ENCODE results near the gene IRAK1. TPM values are rescaled to one million over a fixed set of nuclear protein-coding genes. Genes with fewer than 3 reads are reported as not detected.

The IRAK1 gene
- total and polyA plus RNA-seq, 2 of the 8 experiments (the other 6 are each of a cell fraction or from before 2014, with no cell fraction given): 26.6 to 41.7 TPM

GRCh38 chrX:154000051-154000450, 19.7 kb downstream of the IRAK1 start:
- Histone ChIP-seq H3K23me2 (ENCODE audit: low read depth, low read length) (no peaks in the 10 kb centered on the region), H3K9me3 (ENCODE audit: insufficient read depth in 2 of 2, low read depth in 1 of 2, low read length in 1 of 2) (no peaks in the 10 kb centered on the region), H4K20me1 (replicated peaks in 1 of 2; ENCODE audit: control insufficient read depth in 1 of 2, insufficient read depth in 2 of 2, low read length in 2 of 2) (no peaks in the 10 kb centered on the region), H3K4me1 (replicated peaks in 1 of 4; ENCODE audit: control insufficient read depth in 3 of 4, insufficient read depth in 4 of 4, low read length in 3 of 4) (peaks cover 0 to 8% (median 0%) of the 10 kb centered on the region in 4 experiments; a peak in 2 of 7 replicates), H4K8ac (ENCODE audit: extremely low read depth, insufficient read depth, low read length) (no peak overlapping the region), H2AK5ac (ENCODE audit: low read depth, low read length) (no peak overlapping the region), H3K36me3 (ENCODE audit: control insufficient read depth in 2 of 4, insufficient read depth in 4 of 4, low read length in 3 of 4) (no peaks in the 10 kb centered on the region), H3K23ac (ENCODE audit: insufficient read length) (no peak overlapping the region), H3K4me2 (ENCODE audit: insufficient read depth in 1 of 2, low read depth in 2 of 2, low read length in 2 of 2) (no peak overlapping the region), H3K79me1 (ENCODE audit: low read depth, low read length) (no peaks in the 10 kb centered on the region), H4K91ac (replicated peaks; ENCODE audit: insufficient read length, low read length) (no peak overlapping the region), H3K56ac (replicated peaks; ENCODE audit: insufficient read length, low read depth, low read length) (no peak overlapping the region), H2BK20ac (ENCODE audit: low read length) (no peak overlapping the region), H3K79me2 (ENCODE audit: control insufficient read depth in 1 of 2, insufficient read depth in 2 of 2, low read length in 2 of 2) (no peaks in the 10 kb centered on the region), H2BK15ac (ENCODE audit: low read length) (no peak overlapping the region), H3K4ac (replicated peaks; ENCODE audit: insufficient read length, low read depth, low read length) (no peak overlapping the region), H2BK12ac (ENCODE audit: low read depth, low read length) (no peak overlapping the region), H4K5ac (ENCODE audit: insufficient read length, low read depth, low read length) (no peak overlapping the region), H3K9ac (replicated peaks in 1 of 4; ENCODE audit: extremely low read depth in 1 of 4, low read depth in 3 of 4, low read length in 3 of 4) (no peak overlapping the region), H3K4me3 (ENCODE audit: extremely low read depth in 1 of 4, insufficient read depth in 2 of 4, low read depth in 3 of 4, low read length in 4 of 4) (no peak overlapping the region), H3K14ac (ENCODE audit: insufficient read length) (no peak overlapping the region), H2BK5ac (ENCODE audit: low read depth, low read length) (no peak overlapping the region), H3K27me3 (replicated peaks in 1 of 4; ENCODE audit: control insufficient read depth in 3 of 4, extremely low read depth in 1 of 4, insufficient read depth in 3 of 4, low read length in 3 of 4) (no peaks in the 10 kb centered on the region), H2AFZ (ENCODE audit: low read length) (no peak overlapping the region), H3K18ac (ENCODE audit: extremely low read depth, low read length) (no peak overlapping the region), H3K27ac (ENCODE audit: low read depth, low read length) (no peak overlapping the region), H2BK120ac (replicated peaks; ENCODE audit: low read depth, low read length) (no peak overlapping the region)
- FAIRE-seq (no peak), DNase-seq (ENCODE audit: low read depth in 1 of 2, low spot score in 2 of 2) (no peak)
- no peak for TF ChIP-seq SAP30 (IDR thresholded peaks at IDR 0.05; ENCODE audit: insufficient read depth, insufficient replicate concordance, low read length)
- TF ChIP-seq BACH1 (IDR thresholded peaks at IDR 0.05; ENCODE audit: low read length): no peak
- TF ChIP-seq CEBPB (IDR thresholded peaks at IDR 0.05; ENCODE audit: low read depth, low read length): no peak
- no peak for TF ChIP-seq RFX5 (IDR thresholded peaks at IDR 0.05; ENCODE audit: borderline replicate concordance, low read depth, low read length)
- TF ChIP-seq HDAC6 (IDR thresholded peaks at IDR 0.05; ENCODE audit: low read depth, low read length): no peak
- no peak for TF ChIP-seq SP1 (IDR thresholded peaks at IDR 0.05; ENCODE audit: low read depth, low read length)
- TF ChIP-seq CHD2 (IDR thresholded peaks at IDR 0.05; ENCODE audit: low read length): no peak
- TF ChIP-seq SIN3A (conservative IDR thresholded peaks at IDR 0.05 in 1 of 2, IDR thresholded peaks at IDR 0.05 in 1 of 2; ENCODE audit: low read depth in 1 of 2, low read length in 2 of 2): no peak
- TF ChIP-seq TBP (IDR thresholded peaks at IDR 0.05; ENCODE audit: low read depth, low read length): no peak
- no peak for TF ChIP-seq RBBP5 (IDR thresholded peaks at IDR 0.05; ENCODE audit: borderline replicate concordance, low read depth, low read length)
- TF ChIP-seq E2F6 (IDR thresholded peaks at IDR 0.05): no peak
- TF ChIP-seq SIRT6 (IDR thresholded peaks at IDR 0.05; ENCODE audit: low read length): no peak
- no peak for TF ChIP-seq FOSL1 (IDR thresholded peaks at IDR 0.05; ENCODE audit: insufficient read depth, low read depth, low read length)
- 74% methylated on average over 5 of the region's 5 CpGs; no CpG with 5 or more reads in 1 of the 2 experiments for WGBS, 2 experiments (ENCODE audit: extremely low coverage in 1 of 2, insufficient coverage in 1 of 2, insufficient read length in 1 of 2, insufficient replicate concordance in 2 of 2, low coverage in 1 of 2, low lambda C conversion rate in 2 of 2, missing lambda C conversion rate in 1 of 2)
- ChIA-PET POLR2A (ENCODE audit: partially characterized antibody) (interaction anchor here (0.6 to 2.8 kb wide), 5 partner anchors 12 to 130 kb away, joined by 3 to 12 read pairs (median 3); partner anchors contain the start of gene HCFC1), CTCF (ENCODE audit: partially characterized antibody) (interaction anchor here (0.6 to 1.9 kb wide), 3 partner anchors 10 to 13 kb away, joined by 3 to 9 read pairs (median 4); no protein-coding TSS in a partner anchor)
